ENCODE results near the gene CARD11.

GRCh38 chr7:2966466-2967078 is 77.1 kb downstream of the CARD11 start:
- TF ChIP-seq CTCF (IDR thresholded peaks at IDR 0.05), result no peak
- TF ChIP-seq POLR2A (IDR thresholded peaks at IDR 0.05), result no peak
- no peak for TF ChIP-seq POLR2AphosphoS5 (IDR thresholded peaks at IDR 0.05)
